ENCODE results near the gene C1orf52.
A peak's percentile ranks its signal among the peaks of the same experiment; 100 is the strongest.

The C1orf52 gene

DNA sequence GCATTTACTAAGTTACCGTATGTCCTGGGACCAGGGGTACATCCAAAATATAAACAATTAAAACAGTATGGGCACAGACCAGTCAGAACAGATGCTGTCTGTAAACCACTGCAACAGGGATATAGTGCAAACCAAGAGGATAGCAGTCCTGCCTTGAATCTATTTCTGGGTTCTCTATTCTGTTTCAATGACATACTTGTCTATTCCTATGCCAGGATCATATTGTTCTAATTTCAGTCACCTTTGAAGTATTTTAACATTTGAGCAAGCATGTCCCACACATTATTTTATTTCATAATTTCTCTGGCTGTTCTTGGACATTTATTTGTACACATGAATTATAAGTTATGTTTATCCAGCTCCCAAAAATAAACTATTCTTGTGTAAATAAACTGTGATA lies 30.5 kb downstream of the C1orf52 start:
- no peak for DNase-seq

DNA sequence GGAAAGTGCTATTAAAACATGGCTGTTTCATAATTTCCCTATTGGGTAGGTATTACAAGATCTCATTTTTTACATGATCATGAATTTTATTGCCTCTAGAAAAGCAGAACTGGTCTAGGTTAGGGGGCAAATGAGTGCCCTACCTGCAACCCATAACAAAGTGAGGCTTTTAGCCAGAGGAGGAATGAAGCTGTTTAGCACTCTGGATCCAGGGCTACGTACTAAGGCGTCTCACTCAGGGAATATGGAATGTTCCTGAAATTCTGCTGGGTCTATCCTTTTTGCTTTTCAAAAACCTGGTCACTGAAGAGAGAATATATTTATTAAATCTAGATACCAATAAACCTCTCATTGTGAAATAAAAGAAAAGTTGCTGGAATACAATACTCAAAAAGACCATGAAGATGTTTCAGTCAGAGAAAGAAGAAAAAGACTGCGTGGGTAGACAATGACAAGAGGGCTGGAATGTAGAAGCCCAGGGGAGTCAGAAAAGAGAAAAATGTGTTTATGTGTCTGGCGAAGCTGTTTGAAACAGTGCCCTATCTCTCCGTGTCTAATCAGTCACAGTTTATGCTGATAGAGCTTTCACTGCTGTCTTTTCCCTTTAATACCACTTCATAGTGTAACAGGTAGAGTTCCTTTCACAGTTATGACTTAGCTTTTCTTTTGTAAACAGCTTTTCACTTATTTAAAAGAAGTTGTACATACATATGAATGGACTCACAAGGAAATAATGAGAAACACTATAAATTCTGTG lies 33.7 kb downstream of the C1orf52 start:
- DNase-seq = no peak

DNA sequence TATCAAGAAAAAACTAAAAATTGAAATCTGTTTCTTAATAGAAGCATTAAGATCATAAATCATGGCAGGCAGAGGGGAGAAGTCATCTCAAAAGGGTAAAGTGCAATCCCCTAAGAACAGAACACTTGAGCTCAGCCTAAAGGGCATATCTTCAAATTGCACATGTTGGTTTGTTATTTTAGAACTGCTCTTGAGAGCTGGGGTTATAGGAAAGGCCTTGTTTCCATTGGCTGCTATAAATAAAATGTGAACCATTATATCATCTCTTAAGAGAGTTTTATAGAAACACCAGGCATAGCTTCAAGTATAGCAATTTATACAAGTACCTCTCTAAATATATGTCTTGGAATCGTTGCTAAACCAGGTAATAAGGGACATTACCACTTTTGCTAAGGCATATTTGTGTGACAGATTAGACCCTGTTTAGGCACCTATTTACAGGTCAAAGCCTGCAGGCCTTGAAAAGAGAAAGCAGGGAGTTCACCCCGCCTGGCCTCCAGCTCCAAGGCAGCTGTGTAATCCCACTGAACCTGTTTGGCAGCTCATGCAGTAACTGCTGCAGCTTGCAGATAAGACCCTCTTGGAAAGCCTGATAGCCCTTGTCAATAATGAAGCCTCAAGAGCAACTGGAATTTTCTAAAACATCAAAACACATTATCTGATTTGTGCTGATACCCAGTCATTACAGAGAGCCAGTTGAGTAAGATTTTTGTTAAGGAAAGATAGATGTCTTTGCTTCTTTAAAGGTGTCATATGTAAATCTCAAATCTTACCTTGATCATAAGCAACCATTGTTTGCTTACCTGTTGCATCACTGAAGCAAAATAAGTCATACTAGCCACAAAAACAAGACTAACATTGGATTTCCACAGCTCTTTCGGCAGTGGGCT lies 34.5 kb downstream of the C1orf52 start:
- DNase-seq = no peak

DNA sequence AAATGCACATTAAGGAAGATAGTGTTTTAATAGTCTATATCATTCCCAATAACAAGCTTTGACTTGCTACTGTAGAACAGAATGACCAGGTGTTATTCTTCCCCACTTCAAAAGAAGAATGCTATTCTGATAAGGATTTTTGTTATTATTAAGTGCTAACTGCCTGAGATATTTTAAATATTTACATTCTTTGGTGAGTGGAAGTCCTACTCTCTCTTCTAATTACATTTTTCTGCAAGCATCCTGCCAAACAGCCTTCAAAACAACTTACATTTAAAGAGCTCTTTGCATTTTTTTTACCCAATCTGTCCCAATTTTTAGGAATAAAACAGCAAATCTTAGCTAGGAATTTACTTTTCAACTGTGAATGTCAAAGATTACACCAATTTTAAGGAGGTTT lies 35.2 kb downstream of the C1orf52 start:
- DNase-seq = no peak

DNA sequence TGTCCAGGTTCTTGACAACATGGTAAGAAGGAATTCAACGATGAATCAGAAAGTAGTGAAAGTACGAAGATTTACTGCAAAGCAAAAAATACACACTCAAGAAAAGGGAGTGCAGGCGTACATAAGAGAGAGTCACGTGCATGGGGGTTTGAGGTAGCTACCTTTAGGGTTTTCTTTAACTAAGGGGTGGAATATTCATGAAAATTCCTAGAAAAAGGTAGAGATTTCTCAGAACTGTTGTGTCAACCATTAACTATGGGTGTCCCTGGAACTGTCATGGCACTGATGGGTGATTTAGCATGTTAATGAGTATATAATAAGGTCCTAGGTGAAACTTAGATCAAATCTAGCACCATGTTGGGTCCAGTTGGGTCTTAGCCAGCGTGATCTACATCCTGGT lies 36.1 kb downstream of the C1orf52 start:
- DNase-seq = no peak

DNA sequence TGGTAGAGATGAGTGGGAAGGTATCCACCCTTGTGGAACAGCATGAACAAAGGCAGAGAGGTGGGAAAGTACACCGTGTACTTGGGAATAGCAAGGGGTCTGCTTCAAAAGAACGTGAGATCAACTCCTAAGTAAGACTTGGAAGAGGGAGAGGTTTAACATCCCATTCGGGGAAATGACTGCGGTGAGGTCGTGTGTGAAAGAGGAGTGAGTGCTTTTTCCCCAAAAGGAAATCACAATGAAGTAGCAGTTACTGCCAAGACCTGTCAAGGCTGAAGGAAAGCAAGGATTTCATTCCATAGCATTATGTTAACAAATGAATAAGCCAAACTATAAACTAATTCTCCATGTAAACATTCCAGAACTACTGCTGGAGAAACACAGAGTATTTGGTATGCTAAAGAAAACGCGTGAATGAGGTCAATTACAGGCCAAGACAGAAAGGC lies 38.7 kb downstream of the C1orf52 start:
- no peak for DNase-seq

DNA sequence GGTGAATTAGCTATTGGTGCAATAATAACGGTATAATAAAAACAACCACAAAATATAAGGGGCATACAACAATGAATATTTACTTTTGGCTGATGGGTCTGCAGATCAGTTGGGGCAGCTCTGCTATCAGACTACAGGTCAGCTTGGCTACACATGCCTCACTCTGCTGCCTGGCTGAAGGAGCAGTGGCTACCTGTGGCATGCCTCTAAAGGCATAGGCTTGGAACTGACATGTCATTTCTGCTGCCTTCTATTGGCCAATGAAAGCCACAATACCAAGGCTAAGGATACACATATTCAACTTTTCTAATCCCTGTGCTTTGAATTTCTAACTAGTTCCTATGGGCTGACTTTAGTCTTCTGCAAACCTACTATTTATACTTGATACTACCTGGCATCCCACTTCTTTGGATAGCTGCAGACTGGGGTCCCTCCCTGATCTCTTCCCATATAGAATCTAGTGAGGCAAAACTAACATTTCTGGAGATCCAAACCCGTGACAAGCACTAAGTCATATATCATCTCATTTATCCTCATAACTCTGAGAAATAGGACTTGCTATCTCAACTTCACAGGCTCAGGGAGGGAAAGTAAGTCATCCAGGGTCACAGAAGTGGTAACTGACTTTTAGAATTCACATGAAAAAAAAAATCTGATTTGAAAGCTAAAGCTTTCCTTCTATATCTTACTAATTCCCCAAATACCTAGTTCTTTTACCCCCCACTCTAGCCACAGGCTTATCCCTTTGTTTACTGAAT lies 39.4 kb downstream of the C1orf52 start:
- no peak for DNase-seq

DNA sequence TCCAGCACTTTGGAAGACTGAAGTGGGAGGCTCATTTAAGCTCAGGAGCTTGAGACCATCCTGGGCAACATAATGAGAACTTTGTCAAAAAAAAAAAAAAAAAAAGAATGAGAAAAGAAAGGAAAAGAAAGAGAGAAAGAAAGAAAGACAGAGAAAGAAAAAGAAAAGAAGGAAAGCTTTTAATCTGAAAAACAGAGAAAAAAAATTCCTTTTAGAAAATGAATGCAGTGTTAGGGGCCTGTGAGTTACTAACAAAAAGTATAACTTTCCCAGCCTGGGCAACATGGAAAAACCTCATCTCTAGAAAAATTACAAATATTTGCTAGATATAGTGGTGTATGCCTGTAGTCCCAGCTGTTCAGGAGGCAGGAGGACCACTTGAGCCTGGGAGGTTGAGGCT lies 42.8 kb downstream of the C1orf52 start:
- no peak for DNase-seq

DNA sequence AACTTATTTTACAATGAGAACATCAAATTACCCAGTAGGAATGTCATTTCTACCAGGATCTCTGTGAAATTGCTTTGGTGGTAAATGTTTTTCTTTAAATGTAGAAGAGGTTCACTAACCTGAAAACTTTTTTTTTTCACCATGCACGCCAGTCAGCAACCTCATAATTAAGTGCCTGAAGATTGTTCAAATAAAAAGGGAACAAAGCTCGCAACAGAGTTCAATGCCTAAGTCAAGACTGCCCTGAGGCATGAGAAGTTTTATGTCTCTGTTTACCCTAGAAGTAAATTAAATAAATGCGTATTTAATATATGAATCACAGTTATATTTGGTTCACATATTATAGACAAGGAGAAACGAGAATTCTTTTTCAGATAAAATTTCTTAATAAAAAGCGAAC lies 44.8 kb downstream of the C1orf52 start:
- DNase-seq = no peak

DNA sequence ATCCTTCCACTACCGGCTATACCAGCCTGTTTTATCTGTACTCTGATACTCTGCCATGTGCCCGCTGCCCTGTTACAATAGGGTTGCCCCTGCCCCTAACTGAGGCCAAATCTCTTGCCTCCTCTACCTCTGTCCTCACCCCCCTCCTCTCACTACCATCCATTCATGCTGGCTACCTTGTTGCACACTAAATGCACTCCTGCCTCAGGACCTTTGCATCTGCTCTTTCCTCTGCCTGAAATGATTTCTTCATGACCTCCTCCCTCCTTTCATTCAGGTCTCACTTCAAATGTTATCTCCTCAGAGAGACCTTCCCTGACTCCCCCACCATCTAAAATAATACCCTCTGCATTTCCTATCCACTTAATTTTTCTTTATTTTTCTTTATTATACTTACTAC lies 51.0 kb downstream of the C1orf52 start:
- no peak for DNase-seq

DNA sequence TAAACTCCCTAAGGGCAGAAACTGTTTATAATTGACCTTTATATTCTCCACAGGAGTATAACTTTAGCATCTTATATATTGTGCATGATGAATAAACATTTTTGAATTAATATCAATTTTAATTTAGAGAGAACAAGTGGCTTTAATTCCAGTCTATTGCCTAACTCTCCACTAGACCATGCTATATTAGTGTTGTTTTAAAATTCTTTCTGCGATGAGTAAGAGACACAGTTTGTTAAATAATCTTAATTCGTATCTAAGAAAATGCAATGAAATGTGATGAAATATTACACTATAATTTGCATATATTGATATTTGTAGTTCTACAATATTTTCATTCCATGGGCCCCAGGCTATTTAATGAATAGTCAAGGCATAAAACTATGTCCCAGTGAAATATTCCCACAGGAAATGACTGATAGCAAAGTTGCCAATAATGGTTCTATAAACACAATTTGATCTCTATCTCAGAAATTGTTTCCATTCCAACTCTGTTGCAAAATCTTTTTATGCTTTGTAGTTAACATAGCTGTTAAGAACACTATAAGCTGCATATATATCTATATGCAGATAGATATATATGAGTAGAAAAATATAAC lies 55.8 kb downstream of the C1orf52 start:
- DNase-seq = no peak

DNA sequence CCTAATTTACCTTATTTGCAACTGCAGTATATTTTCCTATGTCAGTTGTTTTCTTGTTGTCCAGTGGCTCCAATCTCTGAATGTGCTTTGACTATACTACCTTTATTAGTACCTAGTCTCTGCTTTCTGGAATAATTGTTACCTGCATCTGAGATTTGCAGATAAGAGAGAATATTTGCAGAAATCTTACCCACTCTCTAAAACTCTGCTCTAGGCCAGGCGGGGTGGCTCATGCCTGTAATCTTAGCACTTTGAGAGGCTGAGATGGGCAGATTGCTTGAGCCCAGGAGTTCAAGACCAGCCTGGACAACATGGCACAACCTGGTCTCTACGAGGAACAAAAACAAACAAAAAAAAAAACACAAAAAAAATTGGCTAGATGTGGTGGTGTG lies 56.6 kb downstream of the C1orf52 start:
- no peak for DNase-seq

DNA sequence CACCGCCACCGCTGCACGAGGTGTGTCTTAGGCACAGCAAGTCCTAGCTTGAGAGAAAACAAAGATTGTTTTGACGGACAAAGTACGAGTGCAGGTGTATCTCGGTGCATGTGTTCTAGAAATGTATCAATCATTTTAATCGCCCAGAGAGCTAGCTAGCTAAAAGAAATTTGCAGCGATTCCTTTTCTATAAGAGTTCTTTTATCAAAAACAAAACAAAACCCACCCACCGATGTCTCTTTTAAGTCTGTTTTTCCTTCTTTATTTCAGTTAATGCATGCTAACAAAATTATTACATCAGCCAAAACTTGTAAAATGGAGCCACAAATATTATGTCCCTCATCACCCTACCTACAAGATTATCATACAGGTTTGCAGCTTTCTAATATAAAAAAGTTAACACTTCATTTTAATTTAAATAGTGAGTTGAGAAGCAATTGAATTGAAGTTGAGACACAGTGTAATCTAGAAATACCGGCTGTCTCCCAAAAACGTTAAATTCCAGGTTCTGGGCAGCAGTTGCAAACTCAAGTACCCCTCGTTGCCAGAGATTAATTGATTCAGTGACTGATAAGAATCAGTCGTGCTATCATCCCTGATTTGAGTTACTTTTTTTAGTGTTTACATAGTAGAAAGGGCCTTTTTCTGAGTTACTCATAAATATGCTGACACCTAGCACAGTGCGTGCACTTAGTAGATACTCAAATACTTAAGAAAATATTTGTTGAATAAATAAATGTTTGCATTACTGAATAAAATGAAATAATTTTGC lies 57.2 kb downstream of the C1orf52 start:
- no peak for DNase-seq

DNA sequence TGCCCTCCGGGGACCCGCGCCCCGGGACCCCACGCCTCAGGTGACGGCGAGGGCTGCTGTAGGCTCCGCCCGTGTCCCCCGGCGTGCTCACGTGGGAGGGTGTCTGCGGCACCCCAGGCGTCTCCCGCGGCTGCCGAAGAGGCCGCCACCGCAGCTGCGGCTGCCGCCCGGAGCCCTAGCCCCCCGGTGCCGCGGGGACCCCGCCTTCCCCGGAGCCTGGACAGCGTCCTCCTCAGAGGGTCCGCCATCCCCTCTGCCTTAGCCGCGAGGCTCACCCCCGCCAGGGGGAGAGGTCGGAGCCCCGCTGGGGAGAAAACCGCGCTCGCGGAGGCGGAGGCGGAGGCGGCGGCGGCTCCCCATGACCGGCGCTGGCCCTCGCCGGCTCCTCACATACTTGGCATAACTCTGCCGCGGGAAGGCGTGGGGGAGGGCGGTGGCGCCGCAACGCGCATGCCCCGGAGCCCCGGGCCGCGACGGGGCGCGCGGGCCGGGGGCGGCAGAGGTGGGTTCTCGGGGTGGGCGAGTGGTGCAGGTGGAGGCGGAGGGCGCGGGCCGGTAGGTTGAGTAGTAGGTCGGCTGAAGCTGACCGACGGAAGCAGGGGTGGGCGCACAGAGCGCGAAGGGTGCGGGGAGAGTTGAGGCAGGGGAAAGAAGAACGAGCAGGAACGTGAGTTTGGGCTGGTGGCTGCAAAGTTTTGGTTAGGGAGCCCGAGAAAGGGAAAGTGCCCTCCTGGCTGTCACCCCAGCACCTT lies 57.9 kb downstream of the C1orf52 start:
- DNase-seq = peak; percentile 47 to 61

DNA sequence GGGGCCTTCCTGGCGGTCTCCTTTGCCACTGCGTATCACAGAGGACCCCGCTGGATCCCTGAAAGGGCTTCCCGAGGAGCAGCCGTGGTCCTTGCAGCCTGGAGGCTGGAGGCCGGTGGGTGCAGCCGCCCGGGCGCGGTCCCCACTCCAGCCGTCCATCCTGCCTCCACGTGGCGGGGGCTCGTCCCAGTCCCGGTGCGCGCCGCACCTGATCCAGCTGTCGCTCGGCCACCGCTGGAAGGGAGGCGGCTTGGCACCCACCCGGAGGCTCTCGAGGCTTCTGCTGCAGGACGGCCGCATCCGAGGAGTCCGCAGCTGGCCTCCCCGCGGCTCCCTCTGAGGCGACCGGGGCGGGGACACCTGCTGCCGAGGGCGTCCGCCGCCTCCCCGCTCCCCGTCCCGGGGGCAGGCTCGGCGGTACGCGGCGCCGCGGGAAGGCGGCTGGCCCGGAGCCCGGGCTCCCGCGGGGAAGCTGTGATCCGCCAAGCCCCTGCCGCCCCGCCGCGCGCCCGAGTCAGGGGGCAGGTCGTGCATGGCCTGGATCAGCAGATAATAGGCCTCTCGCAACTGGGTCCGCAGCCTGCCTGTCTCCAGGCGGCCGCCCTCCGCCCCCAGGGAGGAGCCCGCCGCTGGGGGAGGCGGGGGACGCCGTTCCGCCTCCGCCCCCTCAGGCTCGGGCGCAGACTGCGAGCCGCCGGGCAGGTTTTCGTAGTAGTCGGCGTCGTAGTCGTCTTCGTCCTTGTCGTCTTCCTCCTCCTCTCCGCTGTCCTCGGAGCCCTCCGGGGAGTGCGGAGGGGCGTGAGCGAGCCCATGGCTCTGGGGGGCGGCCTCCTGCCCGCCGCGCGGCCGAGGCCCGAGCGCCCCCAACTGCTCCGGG lies 58.8 kb downstream of the C1orf52 start, which contains the start of gene SYDE2:
Gene SYDE2, minus strand, starts transcription at position 554 of the 877 bp plus-strand sequence. Its CDS starts 20 bp downstream, at position 534.
- peak; percentile 85 to 88 for DNase-seq

All from Kasumi-1 (cell line).